Endodermal cell (in vitro differentiated cells): ENCODE data around the gene TEX30. TPM values are rescaled to one million over a fixed set of nuclear protein-coding genes. Genes with fewer than 3 reads are reported as not detected.

Experiments used
- DNase-seq: peaks from one replicate; pipeline ENCODE4 v3.0.0-alpha.2; 2017
- H3K27ac ChIP-seq: 2 replicates; pipeline ENCODE4 v1.5.1; 2013; ENCODE audit warnings: mild to moderate bottlenecking, low read depth, low read length, moderate library complexity
- H3K27me3 ChIP-seq: 2 replicates; pipeline ENCODE4 v1.6.1; 2013; ENCODE audit warnings: mild to moderate bottlenecking, low read length, moderate library complexity; ENCODE audit not compliant: insufficient read depth, control insufficient read depth, poor library complexity, severe bottlenecking
- H3K36me3 ChIP-seq: 2 replicates; pipeline ENCODE4 v1.7.0; 2013; ENCODE audit warnings: mild to moderate bottlenecking, low read length, moderate library complexity; ENCODE audit not compliant: control insufficient read depth, insufficient read depth
- H3K4me1 ChIP-seq: one replicate; pipeline ENCODE4 v1.7.0; 2013; ENCODE audit warnings: low read length; ENCODE audit not compliant: control insufficient read depth, insufficient read depth
- H3K4me3 ChIP-seq: 2 replicates; pipeline ENCODE4 v1.5.1; 2013; ENCODE audit warnings: mild to moderate bottlenecking, low read length, moderate library complexity
- H3K9ac ChIP-seq: 2 replicates; pipeline ENCODE4 v1.6.1; 2013; ENCODE audit warnings: mild to moderate bottlenecking, low read length, moderate library complexity; ENCODE audit not compliant: poor library complexity, severe bottlenecking; ENCODE audit errors: extremely low read depth
- H3K9me3 ChIP-seq: 2 replicates; pipeline ENCODE4 v1.6.1; 2013; ENCODE audit warnings: mild to moderate bottlenecking, low read length, moderate library complexity; ENCODE audit not compliant: control insufficient read depth
- H3K27ac Mint-ChIP-seq: 2 replicates; pipeline ENCODE4 v1.8.0; 2020; ENCODE audit warnings: mixed read lengths
- H3K27me3 Mint-ChIP-seq: 2 replicates; pipeline ENCODE4 v1.8.0; 2021; ENCODE audit warnings: mild to moderate bottlenecking, mixed read lengths; ENCODE audit not compliant: insufficient read depth
- H3K36me3 Mint-ChIP-seq: 2 replicates; pipeline ENCODE4 v1.8.0; 2020; ENCODE audit warnings: low read depth, mixed read lengths
- H3K4me1 Mint-ChIP-seq: 2 replicates; pipeline ENCODE4 v1.8.0; 2020; ENCODE audit warnings: mixed read lengths
- H3K4me3 Mint-ChIP-seq: 2 replicates; pipeline ENCODE4 v1.8.0; 2020; ENCODE audit warnings: mild to moderate bottlenecking, moderate library complexity, mixed read lengths
- H3K9me3 Mint-ChIP-seq: 2 replicates; pipeline ENCODE4 v1.8.0; 2020; ENCODE audit warnings: mild to moderate bottlenecking, mixed read lengths
- WGBS, 2 experiments: methylation state at CpG; one replicate each; pipeline versions ENCODE4 v1.1.5 to v1.1.7; 2013; ENCODE audit warnings: missing lambda C conversion rate in 2 of 2, mixed read lengths in 1 of 2; ENCODE audit not compliant: insufficient coverage in 1 of 2, insufficient read length in 1 of 2; 5-methylcytosine and 5-hydroxymethylcytosine counted together
- total RNA-seq, 2 donors: library from RNA; stranded (reverse); fragmentation: NEBNext Ultra II Directional in 1 of 2; extraction: Animal tissue kit (Norgen Biotek cat#: 25700) in 1 of 2; gene quantifications; 2 replicates in 1 of 2; 3 replicates in 1 of 2; pipeline ENCODE4 v1.2.1, GENCODE V29; 2021
- TF ChIP-seq, protein P1 (sequence below): fragments of 200-600 bp; sonication (generic); conservative IDR thresholded peaks from 2 replicates; pipeline ENCODE4 v1.5.0; 2021; ENCODE audit warnings: antibody characterized with exemption, mild to moderate bottlenecking

TEX30 gene
- total RNA-seq, 2 donors from 2014 or later: 10.0 to 11.5 TPM

DNA sequence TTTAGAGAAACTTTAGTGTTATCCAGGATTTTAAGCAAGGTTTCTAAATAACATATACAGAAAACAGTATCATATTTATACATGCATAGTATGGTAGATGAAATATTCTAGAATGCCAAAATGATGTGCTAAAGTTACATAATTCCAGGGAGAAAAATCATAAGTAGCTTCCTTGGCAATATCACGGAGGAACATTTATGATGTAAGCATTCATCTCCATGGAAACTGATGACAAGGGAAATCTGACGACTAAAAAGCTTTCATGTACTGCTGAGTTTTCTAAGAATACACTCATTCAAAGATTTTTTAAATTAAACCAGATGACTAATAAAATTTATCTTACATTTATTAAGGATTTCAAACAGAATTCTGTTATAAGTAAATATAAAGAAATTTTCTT is 4.7 kb downstream of the TEX30 start:
- WGBS, 2 experiments: 92 to 95% methylated on average over 1 to 2 of the region's 2 CpGs
- H3K36me3 Mint-ChIP-seq: peaks cover 2% of the 10 kb centered on the region
- no peak overlapping the region for H3K9ac ChIP-seq

DNA sequence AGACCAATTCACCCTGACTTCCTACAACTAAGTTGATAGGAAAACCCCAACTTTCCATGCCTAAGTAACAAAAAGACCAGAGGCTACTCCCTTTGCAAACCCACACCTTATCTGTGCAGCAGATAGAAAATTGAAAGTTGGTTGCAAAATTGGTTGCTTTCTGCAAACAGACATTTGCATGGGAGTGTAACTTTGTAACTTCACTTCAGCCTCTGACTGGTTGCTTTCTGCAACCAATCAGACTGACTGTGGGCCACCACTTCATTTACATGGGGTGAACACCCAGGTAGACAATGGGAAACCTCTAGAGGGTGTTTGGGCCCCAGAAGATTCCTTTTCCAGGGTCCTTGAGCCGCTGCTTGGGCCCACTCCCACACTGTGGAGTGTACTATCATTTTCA is 9.8 kb downstream of the TEX30 start:
- TF ChIP-seq, protein P1, sequence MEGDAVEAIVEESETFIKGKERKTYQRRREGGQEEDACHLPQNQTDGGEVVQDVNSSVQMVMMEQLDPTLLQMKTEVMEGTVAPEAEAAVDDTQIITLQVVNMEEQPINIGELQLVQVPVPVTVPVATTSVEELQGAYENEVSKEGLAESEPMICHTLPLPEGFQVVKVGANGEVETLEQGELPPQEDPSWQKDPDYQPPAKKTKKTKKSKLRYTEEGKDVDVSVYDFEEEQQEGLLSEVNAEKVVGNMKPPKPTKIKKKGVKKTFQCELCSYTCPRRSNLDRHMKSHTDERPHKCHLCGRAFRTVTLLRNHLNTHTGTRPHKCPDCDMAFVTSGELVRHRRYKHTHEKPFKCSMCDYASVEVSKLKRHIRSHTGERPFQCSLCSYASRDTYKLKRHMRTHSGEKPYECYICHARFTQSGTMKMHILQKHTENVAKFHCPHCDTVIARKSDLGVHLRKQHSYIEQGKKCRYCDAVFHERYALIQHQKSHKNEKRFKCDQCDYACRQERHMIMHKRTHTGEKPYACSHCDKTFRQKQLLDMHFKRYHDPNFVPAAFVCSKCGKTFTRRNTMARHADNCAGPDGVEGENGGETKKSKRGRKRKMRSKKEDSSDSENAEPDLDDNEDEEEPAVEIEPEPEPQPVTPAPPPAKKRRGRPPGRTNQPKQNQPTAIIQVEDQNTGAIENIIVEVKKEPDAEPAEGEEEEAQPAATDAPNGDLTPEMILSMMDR: no peak
- H3K27me3 Mint-ChIP-seq: no peaks in the 10 kb centered on the region
- WGBS, 2 experiments: 94 to 100% methylated on average over 1 of the region's 1 CpG
- no peak overlapping the region for H3K4me3 ChIP-seq
- peaks cover 17% of the 10 kb centered on the region for H3K36me3 ChIP-seq
- no peak overlapping the region for H3K27ac Mint-ChIP-seq
- H3K27ac ChIP-seq: no peak overlapping the region
- no peaks in the 10 kb centered on the region for H3K9me3 ChIP-seq
- H3K9me3 Mint-ChIP-seq: no peaks in the 10 kb centered on the region
- H3K36me3 Mint-ChIP-seq: peaks cover 2% of the 10 kb centered on the region
- DNase-seq: no peak
- no peaks in the 10 kb centered on the region for H3K4me1 Mint-ChIP-seq
- no peak overlapping the region for H3K9ac ChIP-seq
- H3K27me3 ChIP-seq: no peaks in the 10 kb centered on the region
- no peak overlapping the region for H3K4me3 Mint-ChIP-seq
- no peaks in the 10 kb centered on the region for H3K4me1 ChIP-seq

More for the DNA sequence above, 4.7 kb downstream of the TEX30 start:
- Histone ChIP-seq H3K4me1 (no peaks in the 10 kb centered on the region), H3K9me3 (no peaks in the 10 kb centered on the region), H3K27ac (no peak overlapping the region), H3K4me3 (no peak overlapping the region), H3K36me3 (peaks cover 17% of the 10 kb centered on the region), H3K27me3 (no peaks in the 10 kb centered on the region)
- no peak overlapping the region for H3K27ac Mint-ChIP-seq
- H3K4me3 Mint-ChIP-seq: no peak overlapping the region
- TF ChIP-seq, protein P1: no peak
- peaks cover 13% of the 10 kb centered on the region for H3K27me3 Mint-ChIP-seq
- DNase-seq: no peak
- no peaks in the 10 kb centered on the region for H3K9me3 Mint-ChIP-seq
- peaks cover 4% of the 10 kb centered on the region for H3K4me1 Mint-ChIP-seq

DNA sequence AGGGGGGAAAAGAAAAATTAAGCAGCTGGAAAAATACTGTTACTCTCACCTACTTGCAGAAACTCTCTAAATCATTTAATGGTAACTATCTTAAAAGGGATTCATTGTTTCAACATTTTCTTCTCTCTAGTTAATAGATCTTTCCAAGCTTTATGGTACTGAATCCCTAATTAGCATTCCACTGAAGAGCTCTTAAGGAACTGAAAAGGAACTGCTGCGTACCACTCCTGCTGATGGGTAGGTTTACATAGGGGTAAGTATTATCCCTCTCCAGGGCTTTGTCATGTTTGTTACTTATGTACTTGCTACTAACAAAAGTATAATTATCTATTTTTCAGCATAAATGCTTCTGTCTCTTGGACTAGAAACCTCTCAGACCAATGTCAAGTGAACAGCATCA is 12.5 kb downstream of the TEX30 start:
- WGBS, 2 experiments: 88% methylated on average over 1 of the region's 1 CpG; no CpG with 5 or more reads in 1 of the 2 experiments
- TF ChIP-seq, protein P1: no peak
- no peak overlapping the region for H3K9ac ChIP-seq

More for the DNA sequence above, 12.5 kb downstream of the TEX30 start:
- no peak for DNase-seq
- Mint-ChIP-seq H3K36me3 (no peaks in the 10 kb centered on the region), H3K27ac (no peak overlapping the region), H3K9me3 (no peaks in the 10 kb centered on the region), H3K4me1 (no peaks in the 10 kb centered on the region), H3K4me3 (no peak overlapping the region), H3K27me3 (no peaks in the 10 kb centered on the region)
- Histone ChIP-seq H3K4me1 (no peaks in the 10 kb centered on the region), H3K4me3 (no peak overlapping the region), H3K27me3 (no peaks in the 10 kb centered on the region), H3K9me3 (no peaks in the 10 kb centered on the region), H3K27ac (no peak overlapping the region), H3K36me3 (peaks cover 4% of the 10 kb centered on the region)
